ENCODE results near the gene AMMECR1.

AMMECR1 gene

DNA sequence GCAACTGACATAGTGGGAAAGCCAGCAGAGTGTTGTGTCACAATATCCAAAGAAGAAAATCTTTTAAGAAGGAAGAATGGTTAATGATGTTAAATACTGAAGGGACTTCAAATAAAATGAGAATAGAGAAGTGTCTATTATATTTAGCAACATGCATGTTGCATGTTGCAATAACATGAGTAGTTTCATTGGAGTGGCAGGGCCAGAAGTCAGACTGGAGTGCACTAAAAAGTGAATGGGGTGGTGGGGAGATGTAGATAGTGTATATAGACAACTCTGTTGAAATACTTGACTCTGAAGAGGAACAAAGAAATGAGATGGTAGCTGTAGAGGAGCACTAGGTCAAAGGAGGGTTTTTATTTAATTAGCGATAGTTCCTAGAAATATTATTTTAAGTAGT is 9.5 kb upstream of the AMMECR1 start:
- H3K27ac ChIP-seq (ENCODE audit: low read depth, low read length, poor library complexity, severe bottlenecking), result no peak overlapping the region
- H3K9me2 ChIP-seq (ENCODE audit: low read depth, low read length), result no peaks in the 10 kb centered on the region
- H3K4me2 ChIP-seq (ENCODE audit: low read length), result no peak overlapping the region
- H3K9ac ChIP-seq (ENCODE audit: low read length), result no peak overlapping the region
- H3F3A ChIP-seq (ENCODE audit: insufficient read depth, low read length), result no peaks in the 10 kb centered on the region
- H3K36me3 ChIP-seq (ENCODE audit: insufficient read depth, low read length), result no peaks in the 10 kb centered on the region
- H3K4me3 ChIP-seq (ENCODE audit: low read depth, low read length, poor library complexity, severe bottlenecking), result no peak overlapping the region
- TF ChIP-seq EZH2 (IDR thresholded peaks at IDR 0.05; ENCODE audit: borderline replicate concordance, low read length), result no peak
- TF ChIP-seq, protein P1, sequence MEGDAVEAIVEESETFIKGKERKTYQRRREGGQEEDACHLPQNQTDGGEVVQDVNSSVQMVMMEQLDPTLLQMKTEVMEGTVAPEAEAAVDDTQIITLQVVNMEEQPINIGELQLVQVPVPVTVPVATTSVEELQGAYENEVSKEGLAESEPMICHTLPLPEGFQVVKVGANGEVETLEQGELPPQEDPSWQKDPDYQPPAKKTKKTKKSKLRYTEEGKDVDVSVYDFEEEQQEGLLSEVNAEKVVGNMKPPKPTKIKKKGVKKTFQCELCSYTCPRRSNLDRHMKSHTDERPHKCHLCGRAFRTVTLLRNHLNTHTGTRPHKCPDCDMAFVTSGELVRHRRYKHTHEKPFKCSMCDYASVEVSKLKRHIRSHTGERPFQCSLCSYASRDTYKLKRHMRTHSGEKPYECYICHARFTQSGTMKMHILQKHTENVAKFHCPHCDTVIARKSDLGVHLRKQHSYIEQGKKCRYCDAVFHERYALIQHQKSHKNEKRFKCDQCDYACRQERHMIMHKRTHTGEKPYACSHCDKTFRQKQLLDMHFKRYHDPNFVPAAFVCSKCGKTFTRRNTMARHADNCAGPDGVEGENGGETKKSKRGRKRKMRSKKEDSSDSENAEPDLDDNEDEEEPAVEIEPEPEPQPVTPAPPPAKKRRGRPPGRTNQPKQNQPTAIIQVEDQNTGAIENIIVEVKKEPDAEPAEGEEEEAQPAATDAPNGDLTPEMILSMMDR (IDR thresholded peaks at IDR 0.05; ENCODE audit: low read length), result no peak
- H3K27me3 ChIP-seq (ENCODE audit: insufficient read depth, low read length), result no peaks in the 10 kb centered on the region
- H3K9me3 ChIP-seq (ENCODE audit: low read length), result no peaks in the 10 kb centered on the region
- no peak overlapping the region for H2AFZ ChIP-seq (ENCODE audit: low read length)
- H3K79me2 ChIP-seq (ENCODE audit: insufficient read depth, low read length), result no peaks in the 10 kb centered on the region
- no peaks in the 10 kb centered on the region for H3K4me1 ChIP-seq (ENCODE audit: insufficient read depth, low read length, severe bottlenecking)
- no peaks in the 10 kb centered on the region for H4K20me1 ChIP-seq (ENCODE audit: insufficient read depth, low read length)

DNA sequence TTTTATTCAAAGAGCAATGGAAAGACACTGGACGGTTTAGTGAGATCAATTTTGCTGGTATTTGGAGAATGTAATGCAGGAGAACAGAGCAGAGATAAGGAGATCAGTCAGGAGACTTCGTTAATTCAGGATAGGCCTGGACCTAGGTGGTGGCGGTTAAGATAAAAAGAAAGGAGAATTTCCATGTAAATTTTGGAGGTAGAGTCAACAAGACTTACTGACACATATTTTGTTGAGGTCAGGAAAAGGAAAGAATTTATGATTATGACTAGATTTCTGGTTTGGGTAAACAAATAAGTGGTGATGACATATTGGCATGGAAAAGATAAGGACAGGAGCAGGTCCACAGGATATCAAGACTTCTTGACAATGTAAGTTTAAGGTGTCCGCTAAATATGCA is 8.8 kb upstream of the AMMECR1 start:
- no peak overlapping the region for H3K4me2 ChIP-seq (ENCODE audit: low read length)
- H3K4me3 ChIP-seq (ENCODE audit: low read depth, low read length, poor library complexity, severe bottlenecking), result no peak overlapping the region
- H3K9me2 ChIP-seq (ENCODE audit: low read depth, low read length), result no peaks in the 10 kb centered on the region
- no peak for TF ChIP-seq EZH2 (IDR thresholded peaks at IDR 0.05; ENCODE audit: borderline replicate concordance, low read length)
- TF ChIP-seq, protein P1 (IDR thresholded peaks at IDR 0.05; ENCODE audit: low read length), result no peak
- no peaks in the 10 kb centered on the region for H3K27me3 ChIP-seq (ENCODE audit: insufficient read depth, low read length)
- no peaks in the 10 kb centered on the region for H3K4me1 ChIP-seq (ENCODE audit: insufficient read depth, low read length, severe bottlenecking)
- no peaks in the 10 kb centered on the region for H3K79me2 ChIP-seq (ENCODE audit: insufficient read depth, low read length)
- H3K27ac ChIP-seq (ENCODE audit: low read depth, low read length, poor library complexity, severe bottlenecking), result no peak overlapping the region
- no peaks in the 10 kb centered on the region for H3K36me3 ChIP-seq (ENCODE audit: insufficient read depth, low read length)
- H3K9ac ChIP-seq (ENCODE audit: low read length), result no peak overlapping the region
- H3F3A ChIP-seq (ENCODE audit: insufficient read depth, low read length), result no peaks in the 10 kb centered on the region
- H4K20me1 ChIP-seq (ENCODE audit: insufficient read depth, low read length), result no peaks in the 10 kb centered on the region
- H2AFZ ChIP-seq (ENCODE audit: low read length), result no peak overlapping the region
- H3K9me3 ChIP-seq (ENCODE audit: low read length), result no peaks in the 10 kb centered on the region

DNA sequence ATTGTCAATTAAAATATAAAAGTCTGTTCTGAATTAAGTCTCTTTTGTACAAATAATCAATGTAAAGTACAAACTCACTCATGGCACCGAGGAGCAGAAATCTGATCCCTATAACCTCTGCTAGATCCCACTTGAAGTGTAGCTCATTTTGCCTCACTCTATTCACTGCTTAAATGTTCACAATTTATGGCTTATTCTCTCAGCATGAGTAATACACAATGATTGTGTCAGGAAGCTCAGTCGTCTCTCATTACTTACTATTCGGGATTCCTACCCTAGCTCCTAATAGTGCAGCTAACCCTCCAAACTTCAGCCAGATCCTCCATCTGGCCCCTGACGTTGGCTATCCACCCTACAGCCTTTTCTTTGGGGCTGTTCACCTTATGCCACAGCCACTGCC is 4.7 kb upstream of the AMMECR1 start:
- no peaks in the 10 kb centered on the region for H3K9me3 ChIP-seq (ENCODE audit: low read length)
- no peaks in the 10 kb centered on the region for H3K27me3 ChIP-seq (ENCODE audit: insufficient read depth, low read length)
- no peak overlapping the region for H2AFZ ChIP-seq (ENCODE audit: low read length)
- no peak overlapping the region for H3K4me3 ChIP-seq (ENCODE audit: low read depth, low read length, poor library complexity, severe bottlenecking)
- H3K4me2 ChIP-seq (ENCODE audit: low read length), result no peak overlapping the region
- no peaks in the 10 kb centered on the region for H3K79me2 ChIP-seq (ENCODE audit: insufficient read depth, low read length)
- H3K4me1 ChIP-seq (ENCODE audit: insufficient read depth, low read length, severe bottlenecking), result peaks cover 15% of the 10 kb centered on the region
- H4K20me1 ChIP-seq (ENCODE audit: insufficient read depth, low read length), result no peaks in the 10 kb centered on the region
- H3K9ac ChIP-seq (ENCODE audit: low read length), result no peak overlapping the region
- no peak overlapping the region for H3K27ac ChIP-seq (ENCODE audit: low read depth, low read length, poor library complexity, severe bottlenecking)
- no peaks in the 10 kb centered on the region for H3K36me3 ChIP-seq (ENCODE audit: insufficient read depth, low read length)
- TF ChIP-seq EZH2 (IDR thresholded peaks at IDR 0.05; ENCODE audit: borderline replicate concordance, low read length), result no peak
- TF ChIP-seq, protein P1 (IDR thresholded peaks at IDR 0.05; ENCODE audit: low read length), result no peak
- no peaks in the 10 kb centered on the region for H3F3A ChIP-seq (ENCODE audit: insufficient read depth, low read length)
- no peaks in the 10 kb centered on the region for H3K9me2 ChIP-seq (ENCODE audit: low read depth, low read length)
